Neural crest cell (in vitro differentiated cells): ENCODE results near the gene SMARCD1. TPM values are rescaled to one million over a fixed set of nuclear protein-coding genes. Genes with fewer than 3 reads are reported as not detected.
A peak's percentile ranks its signal among the peaks of the same experiment; 100 is the strongest.

Experiments used
- DNase-seq: peaks from one replicate; pipeline ENCODE4 v3.0.0; 2021; ENCODE audit warnings: low read depth, mixed read lengths, low spot score
- H3K27ac Mint-ChIP-seq: one replicate; pipeline ENCODE4 v1.8.0; 2021; ENCODE audit warnings: mild to moderate bottlenecking, mixed read lengths; ENCODE audit not compliant: unreplicated experiment
- H3K27me3 Mint-ChIP-seq: 2 replicates; pipeline ENCODE4 v1.8.0; 2021; ENCODE audit warnings: low read depth, mild to moderate bottlenecking, mixed read lengths
- H3K36me3 Mint-ChIP-seq: 2 replicates; pipeline ENCODE4 v1.8.0; 2021; ENCODE audit warnings: low read depth, mild to moderate bottlenecking, mixed read lengths
- H3K4me1 Mint-ChIP-seq: 2 replicates; pipeline ENCODE4 v1.8.0; 2021; ENCODE audit warnings: mixed read lengths
- H3K4me3 Mint-ChIP-seq: one replicate; pipeline ENCODE4 v1.8.0; 2021; ENCODE audit warnings: mild to moderate bottlenecking, mixed read lengths
- H3K9me3 Mint-ChIP-seq: 2 replicates; pipeline ENCODE4 v1.8.0; 2021; ENCODE audit warnings: mixed read lengths
- total RNA-seq: library from RNA; stranded (reverse); gene quantifications from 2 replicates; pipeline ENCODE4 v1.2.1, GENCODE V29; 2021
- TF ChIP-seq, protein P1 (sequence below): fragments of 200-600 bp; sonication (generic); conservative IDR thresholded peaks from 2 replicates; pipeline ENCODE4 v1.5.0; 2021; ENCODE audit warnings: antibody characterized with exemption, mild to moderate bottlenecking

Gene SMARCD1
- total RNA-seq, 1 donor from 2014 or later, result 187 TPM

DNA sequence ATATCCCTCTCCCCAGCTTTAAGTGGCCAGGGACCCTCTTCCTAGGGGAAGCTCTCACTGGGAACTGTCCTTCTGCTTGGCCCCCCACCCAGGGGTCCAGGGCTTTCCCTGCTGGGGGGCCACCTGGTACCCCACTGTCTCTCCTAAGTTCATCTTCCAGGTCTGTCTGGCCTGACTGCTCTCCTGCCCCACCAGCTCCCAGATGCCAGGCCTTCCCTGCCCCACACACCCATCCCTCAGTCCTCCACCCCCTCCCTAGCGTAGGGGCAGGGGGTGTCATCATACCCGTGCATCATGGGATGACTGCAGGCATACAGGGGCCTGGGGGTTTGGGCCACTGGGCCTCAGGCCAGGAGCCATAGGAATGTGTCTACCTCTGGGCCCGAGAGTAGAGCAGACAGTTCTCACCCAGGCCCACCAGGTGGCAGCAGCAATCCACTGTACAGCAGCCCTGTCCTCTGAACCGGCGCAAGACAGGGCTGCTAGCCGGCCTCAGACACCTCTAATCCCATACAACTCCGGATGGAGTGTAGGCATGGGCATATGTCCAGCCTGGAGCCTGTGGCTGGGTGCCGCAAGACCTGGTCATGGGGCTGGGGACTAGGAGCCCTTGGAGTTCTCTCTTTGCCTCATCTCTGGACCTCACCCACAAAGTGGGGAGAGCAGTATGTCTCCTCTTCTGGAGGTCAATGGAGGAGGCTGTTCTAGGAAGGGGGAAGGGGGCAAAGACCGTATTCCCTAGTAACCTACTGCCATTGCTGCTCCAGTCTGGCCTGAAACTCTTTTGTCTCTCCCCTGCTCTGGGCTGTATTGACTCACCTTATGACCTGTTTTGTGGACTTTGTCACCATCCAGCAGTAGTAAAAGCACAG is 10.0 kb upstream of the SMARCD1 start:
- Mint-ChIP-seq H3K4me3 (no peak overlapping the region), H3K9me3 (no peaks in the 10 kb centered on the region), H3K27me3 (no peaks in the 10 kb centered on the region), H3K36me3 (no peaks in the 10 kb centered on the region), H3K27ac (no peak overlapping the region), H3K4me1 (peaks cover 12% of the 10 kb centered on the region)
- peak; percentile 92 for DNase-seq
- TF ChIP-seq, protein P1, sequence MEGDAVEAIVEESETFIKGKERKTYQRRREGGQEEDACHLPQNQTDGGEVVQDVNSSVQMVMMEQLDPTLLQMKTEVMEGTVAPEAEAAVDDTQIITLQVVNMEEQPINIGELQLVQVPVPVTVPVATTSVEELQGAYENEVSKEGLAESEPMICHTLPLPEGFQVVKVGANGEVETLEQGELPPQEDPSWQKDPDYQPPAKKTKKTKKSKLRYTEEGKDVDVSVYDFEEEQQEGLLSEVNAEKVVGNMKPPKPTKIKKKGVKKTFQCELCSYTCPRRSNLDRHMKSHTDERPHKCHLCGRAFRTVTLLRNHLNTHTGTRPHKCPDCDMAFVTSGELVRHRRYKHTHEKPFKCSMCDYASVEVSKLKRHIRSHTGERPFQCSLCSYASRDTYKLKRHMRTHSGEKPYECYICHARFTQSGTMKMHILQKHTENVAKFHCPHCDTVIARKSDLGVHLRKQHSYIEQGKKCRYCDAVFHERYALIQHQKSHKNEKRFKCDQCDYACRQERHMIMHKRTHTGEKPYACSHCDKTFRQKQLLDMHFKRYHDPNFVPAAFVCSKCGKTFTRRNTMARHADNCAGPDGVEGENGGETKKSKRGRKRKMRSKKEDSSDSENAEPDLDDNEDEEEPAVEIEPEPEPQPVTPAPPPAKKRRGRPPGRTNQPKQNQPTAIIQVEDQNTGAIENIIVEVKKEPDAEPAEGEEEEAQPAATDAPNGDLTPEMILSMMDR, result peak; percentile 94

DNA sequence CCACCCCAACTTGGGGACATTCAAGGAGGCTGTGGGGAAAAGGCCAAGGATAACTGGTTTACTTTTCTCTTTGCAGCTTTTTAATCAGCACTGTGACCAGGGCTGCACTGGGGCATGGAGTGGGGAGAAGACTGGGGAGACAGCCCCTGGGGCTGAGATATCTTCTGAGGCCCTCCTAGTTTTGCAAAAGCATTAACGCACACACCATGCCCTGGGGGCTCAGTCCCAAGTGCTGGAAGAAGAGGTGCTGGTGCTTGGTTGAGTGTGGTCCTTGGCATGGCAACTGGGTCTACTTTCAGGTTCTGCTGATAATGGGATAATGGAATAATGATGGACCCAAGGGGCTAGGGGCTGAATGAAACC is 9.4 kb upstream of the SMARCD1 start:
- no peak for DNase-seq
- no peak overlapping the region for H3K4me3 Mint-ChIP-seq
- TF ChIP-seq, protein P1, result no peak
- H3K9me3 Mint-ChIP-seq, result no peaks in the 10 kb centered on the region
- peaks cover 6% of the 10 kb centered on the region for H3K4me1 Mint-ChIP-seq
- no peaks in the 10 kb centered on the region for H3K36me3 Mint-ChIP-seq
- H3K27me3 Mint-ChIP-seq, result no peaks in the 10 kb centered on the region
- no peak overlapping the region for H3K27ac Mint-ChIP-seq

DNA sequence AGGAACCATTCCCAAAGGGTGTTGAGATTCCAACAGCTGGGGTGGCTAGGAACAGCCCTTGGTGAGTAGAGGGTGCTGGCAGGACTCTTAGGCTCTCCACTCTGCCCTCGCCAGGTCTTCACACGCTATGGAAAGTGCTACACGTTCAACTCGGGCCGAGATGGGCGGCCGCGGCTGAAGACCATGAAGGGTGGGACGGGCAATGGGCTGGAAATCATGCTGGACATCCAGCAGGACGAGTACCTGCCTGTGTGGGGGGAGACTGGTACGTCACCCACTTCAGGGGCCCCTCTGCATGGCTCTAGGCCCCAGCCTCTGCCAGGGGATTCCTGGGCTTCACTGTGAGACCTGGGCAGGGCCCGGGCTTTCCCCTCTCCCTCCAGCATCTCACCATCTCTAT is 8.0 kb upstream of the SMARCD1 start:
- TF ChIP-seq, protein P1, result no peak
- no peak overlapping the region for H3K27ac Mint-ChIP-seq
- H3K4me3 Mint-ChIP-seq, result no peak overlapping the region
- no peaks in the 10 kb centered on the region for H3K9me3 Mint-ChIP-seq
- no peak for DNase-seq
- H3K36me3 Mint-ChIP-seq, result no peaks in the 10 kb centered on the region
- H3K27me3 Mint-ChIP-seq, result no peaks in the 10 kb centered on the region
- H3K4me1 Mint-ChIP-seq, result peaks cover 4% of the 10 kb centered on the region

DNA sequence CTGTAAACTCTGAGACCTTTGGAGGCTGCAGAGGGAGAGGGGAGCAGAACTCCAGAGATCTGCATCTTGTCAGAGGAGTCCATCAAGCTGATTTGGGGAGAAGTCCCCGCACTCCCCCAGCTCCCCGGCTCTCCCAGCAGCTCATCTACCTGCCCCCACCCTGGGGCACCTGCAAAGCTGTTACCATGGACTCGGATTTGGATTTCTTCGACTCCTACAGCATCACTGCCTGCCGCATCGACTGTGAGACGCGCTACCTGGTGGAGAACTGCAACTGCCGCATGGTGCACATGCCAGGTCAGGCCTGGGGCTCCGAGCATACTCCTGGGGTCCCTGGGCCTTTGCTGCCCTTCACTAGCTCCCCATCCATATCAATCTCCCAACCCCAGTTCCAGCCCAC is 6.9 kb upstream of the SMARCD1 start:
- TF ChIP-seq, protein P1, result no peak
- H3K36me3 Mint-ChIP-seq, result no peaks in the 10 kb centered on the region
- H3K9me3 Mint-ChIP-seq, result no peaks in the 10 kb centered on the region
- H3K27me3 Mint-ChIP-seq, result no peaks in the 10 kb centered on the region
- H3K4me3 Mint-ChIP-seq, result no peak overlapping the region
- H3K4me1 Mint-ChIP-seq, result peaks cover 4% of the 10 kb centered on the region
- no peak overlapping the region for H3K27ac Mint-ChIP-seq
- DNase-seq, result no peak

DNA sequence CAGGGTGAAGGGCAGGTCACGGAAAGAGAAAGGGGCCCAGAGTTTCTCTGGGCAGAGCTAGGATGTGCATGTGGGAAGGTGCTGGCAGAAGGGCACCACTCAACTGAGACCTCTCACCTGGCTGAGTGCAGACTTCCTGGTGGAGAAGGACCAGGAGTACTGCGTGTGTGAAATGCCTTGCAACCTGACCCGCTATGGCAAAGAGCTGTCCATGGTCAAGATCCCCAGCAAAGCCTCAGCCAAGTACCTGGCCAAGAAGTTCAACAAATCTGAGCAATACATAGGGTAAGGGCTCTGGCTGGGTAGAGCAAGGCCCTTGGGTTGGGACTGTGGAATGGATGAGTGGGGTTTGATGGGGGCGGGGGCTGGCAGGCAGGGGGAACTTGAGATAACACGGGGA is 5.4 kb upstream of the SMARCD1 start:
- H3K27me3 Mint-ChIP-seq, result no peaks in the 10 kb centered on the region

More for the DNA sequence above, 5.4 kb upstream of the SMARCD1 start:
- Mint-ChIP-seq H3K27ac (no peak overlapping the region), H3K9me3 (no peaks in the 10 kb centered on the region), H3K36me3 (no peaks in the 10 kb centered on the region), H3K4me3 (peak overlapping the region; percentile 21), H3K4me1 (peaks cover 12% of the 10 kb centered on the region)
- TF ChIP-seq, protein P1, result no peak
- no peak for DNase-seq
